ENCODE results near the gene PTPRD. TPM values are rescaled to one million over a fixed set of nuclear protein-coding genes. Genes with fewer than 3 reads are reported as not detected.

Gene PTPRD
- total and polyA plus RNA-seq, 2 of the 4 experiments (the other 2 are of a cell fraction), result 0.07 to 0.18 TPM

DNA sequence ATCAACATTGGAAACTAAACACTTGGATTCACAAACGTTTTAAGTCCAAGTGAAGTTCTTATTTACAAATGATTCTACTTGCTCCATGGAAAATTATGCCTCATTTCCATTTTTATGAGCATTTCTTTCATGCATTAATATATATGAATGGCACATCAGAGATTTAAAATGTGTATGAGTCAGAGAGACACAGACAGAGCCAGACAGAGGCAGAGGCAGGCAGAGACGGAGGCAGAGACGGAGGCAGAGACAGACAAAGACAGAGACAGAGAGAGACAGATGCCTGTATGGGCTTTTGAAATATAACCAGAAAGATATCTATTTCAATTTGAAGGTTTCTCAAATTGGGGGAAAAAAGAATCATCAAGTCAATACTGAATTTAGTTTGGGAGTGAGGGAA, 649.0 kb downstream of the PTPRD start:
- no peak for TF ChIP-seq FOS (IDR thresholded peaks at IDR 0.05; ENCODE audit: low read depth, low read length)
- no peak overlapping the region for H3K27ac ChIP-seq (ENCODE audit: insufficient read depth, low read length)
- H3K79me1 ChIP-seq (ENCODE audit: low read depth in 1 of 2, low read length in 2 of 2), result no peaks in the 10 kb centered on the region
- H3K27me3 ChIP-seq (ENCODE audit: control insufficient read depth, insufficient read depth, low read length), result no peaks in the 10 kb centered on the region
- no peak overlapping the region for H2BK20ac ChIP-seq (ENCODE audit: low read depth, low read length)
- no peak overlapping the region for H4K91ac ChIP-seq (ENCODE audit: insufficient read depth, low read depth, low read length)
- no peaks in the 10 kb centered on the region for H3K9me1 ChIP-seq (ENCODE audit: insufficient read depth, low read length)
- ATAC-seq (ENCODE audit: low read depth) (no peak), DNase-seq (no peak)
- no peak overlapping the region for H2BK15ac ChIP-seq (ENCODE audit: low read depth, low read length)
- no peak overlapping the region for H3K56ac ChIP-seq (ENCODE audit: extremely low read depth, insufficient read depth, low read length)
- H3K23ac ChIP-seq (ENCODE audit: low read depth, low read length), result no peak overlapping the region
- POLR2A ChIA-PET (ENCODE audit: unreplicated experiment), result no interaction called here
- BruUV-seq (replicated peaks), result no TSS peak
- H4K8ac ChIP-seq (ENCODE audit: low read depth in 2 of 2, low read length in 2 of 2), result no peak overlapping the region
- H3K36me3 ChIP-seq (ENCODE audit: control insufficient read depth, insufficient read depth, low read length), result no peaks in the 10 kb centered on the region
- no peaks in the 10 kb centered on the region for H3K4me1 ChIP-seq (ENCODE audit: control insufficient read depth, insufficient read depth, low read length)
- no peak overlapping the region for H3K4ac ChIP-seq (ENCODE audit: low read depth, low read length)
- no peak overlapping the region for H2BK120ac ChIP-seq (ENCODE audit: low read depth, low read length)
- no peak overlapping the region for H2AFZ ChIP-seq (replicated peaks; ENCODE audit: low read length, poor library complexity)
- no peak overlapping the region for H3K14ac ChIP-seq (replicated peaks; ENCODE audit: low read depth, low read length)
- H2AK5ac ChIP-seq (ENCODE audit: low read depth, low read length), result no peak overlapping the region
- H3K4me2 ChIP-seq (ENCODE audit: low read depth, low read length), result no peak overlapping the region
- no peaks in the 10 kb centered on the region for H3K9me3 ChIP-seq (ENCODE audit: control insufficient read depth, insufficient read depth, low read length)
- no peak overlapping the region for H3K4me3 ChIP-seq (ENCODE audit: insufficient read depth, low read depth, low read length)
- H2BK5ac ChIP-seq (ENCODE audit: low read depth, low read length, poor library complexity, severe bottlenecking), result no peak overlapping the region
- in situ Hi-C loops (cut with MboI; ENCODE audit: low sequenced_read_pairs), result no loop called here
- no peak overlapping the region for H4K5ac ChIP-seq (ENCODE audit: low read depth, low read length)
- H3K9ac ChIP-seq (ENCODE audit: low read depth, low read length), result no peak overlapping the region
- intact Hi-C loops (cut with micrococcal nuclease), result no loop called here
- WGBS, 2 experiments (ENCODE audit: extremely low coverage in 2 of 2, insufficient read length in 1 of 2), result no CpG with 5 or more reads among the region's 3 CpGs
- CTCF ChIA-PET, result no interaction called here
- no peak overlapping the region for H3K18ac ChIP-seq (ENCODE audit: low read depth, low read length)
- dilution Hi-C loops (cut with HindIII; ENCODE audit: low sequenced_read_pairs, unreplicated experiment), result no loop called here
- no peaks in the 10 kb centered on the region for H4K20me1 ChIP-seq (ENCODE audit: insufficient read depth, low read length)
- H2AK9ac ChIP-seq (replicated peaks; ENCODE audit: low read depth, low read length, poor library complexity), result no peak overlapping the region
